ENCODE data around the gene EXOC6. TPM values are rescaled to one million over a fixed set of nuclear protein-coding genes. Genes with fewer than 3 reads are reported as not detected.

Gene EXOC6
- total RNA-seq, 1 experiment from 2014 or later: 12.9 TPM

DNA sequence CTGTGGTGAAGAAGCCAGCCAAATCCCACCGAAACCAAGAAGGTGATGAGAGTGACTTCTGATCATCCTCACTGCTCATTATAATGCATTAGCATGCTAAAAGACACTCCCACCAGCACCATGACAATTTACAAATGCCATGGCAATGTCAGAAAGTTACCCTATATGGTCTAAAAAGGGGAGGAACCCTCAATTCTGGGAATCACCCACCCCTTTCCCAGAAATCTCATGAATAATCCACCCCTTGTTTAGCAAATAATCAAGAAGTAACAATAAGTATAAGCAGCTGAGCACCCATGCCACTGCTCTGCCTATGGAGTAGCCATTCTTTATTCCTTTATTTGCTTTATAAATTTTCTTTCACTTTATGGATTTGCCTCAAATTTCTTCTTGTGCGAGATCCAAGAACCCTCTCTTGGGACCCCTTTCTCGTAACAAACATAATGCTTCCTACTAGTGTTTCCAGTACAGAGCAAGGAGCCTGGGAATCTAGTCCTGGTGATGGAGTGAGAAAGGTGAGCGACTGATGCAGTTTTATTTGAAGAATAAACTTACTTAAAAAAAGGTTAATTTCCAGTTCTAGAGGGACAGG, 18.4 kb upstream of the EXOC6 start:
- intact Hi-C loops (cut with micrococcal nuclease): no loop called here
- BruUV-seq (replicated peaks): no TSS peak
- no peak for TF ChIP-seq RAD21 (IDR thresholded peaks at IDR 0.05; ENCODE audit: low read depth)
- TF ChIP-seq, protein P1, sequence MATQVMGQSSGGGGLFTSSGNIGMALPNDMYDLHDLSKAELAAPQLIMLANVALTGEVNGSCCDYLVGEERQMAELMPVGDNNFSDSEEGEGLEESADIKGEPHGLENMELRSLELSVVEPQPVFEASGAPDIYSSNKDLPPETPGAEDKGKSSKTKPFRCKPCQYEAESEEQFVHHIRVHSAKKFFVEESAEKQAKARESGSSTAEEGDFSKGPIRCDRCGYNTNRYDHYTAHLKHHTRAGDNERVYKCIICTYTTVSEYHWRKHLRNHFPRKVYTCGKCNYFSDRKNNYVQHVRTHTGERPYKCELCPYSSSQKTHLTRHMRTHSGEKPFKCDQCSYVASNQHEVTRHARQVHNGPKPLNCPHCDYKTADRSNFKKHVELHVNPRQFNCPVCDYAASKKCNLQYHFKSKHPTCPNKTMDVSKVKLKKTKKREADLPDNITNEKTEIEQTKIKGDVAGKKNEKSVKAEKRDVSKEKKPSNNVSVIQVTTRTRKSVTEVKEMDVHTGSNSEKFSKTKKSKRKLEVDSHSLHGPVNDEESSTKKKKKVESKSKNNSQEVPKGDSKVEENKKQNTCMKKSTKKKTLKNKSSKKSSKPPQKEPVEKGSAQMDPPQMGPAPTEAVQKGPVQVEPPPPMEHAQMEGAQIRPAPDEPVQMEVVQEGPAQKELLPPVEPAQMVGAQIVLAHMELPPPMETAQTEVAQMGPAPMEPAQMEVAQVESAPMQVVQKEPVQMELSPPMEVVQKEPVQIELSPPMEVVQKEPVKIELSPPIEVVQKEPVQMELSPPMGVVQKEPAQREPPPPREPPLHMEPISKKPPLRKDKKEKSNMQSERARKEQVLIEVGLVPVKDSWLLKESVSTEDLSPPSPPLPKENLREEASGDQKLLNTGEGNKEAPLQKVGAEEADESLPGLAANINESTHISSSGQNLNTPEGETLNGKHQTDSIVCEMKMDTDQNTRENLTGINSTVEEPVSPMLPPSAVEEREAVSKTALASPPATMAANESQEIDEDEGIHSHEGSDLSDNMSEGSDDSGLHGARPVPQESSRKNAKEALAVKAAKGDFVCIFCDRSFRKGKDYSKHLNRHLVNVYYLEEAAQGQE (IDR thresholded peaks at IDR 0.05; ENCODE audit: low read depth): no peak
- TF ChIP-seq, protein P2, sequence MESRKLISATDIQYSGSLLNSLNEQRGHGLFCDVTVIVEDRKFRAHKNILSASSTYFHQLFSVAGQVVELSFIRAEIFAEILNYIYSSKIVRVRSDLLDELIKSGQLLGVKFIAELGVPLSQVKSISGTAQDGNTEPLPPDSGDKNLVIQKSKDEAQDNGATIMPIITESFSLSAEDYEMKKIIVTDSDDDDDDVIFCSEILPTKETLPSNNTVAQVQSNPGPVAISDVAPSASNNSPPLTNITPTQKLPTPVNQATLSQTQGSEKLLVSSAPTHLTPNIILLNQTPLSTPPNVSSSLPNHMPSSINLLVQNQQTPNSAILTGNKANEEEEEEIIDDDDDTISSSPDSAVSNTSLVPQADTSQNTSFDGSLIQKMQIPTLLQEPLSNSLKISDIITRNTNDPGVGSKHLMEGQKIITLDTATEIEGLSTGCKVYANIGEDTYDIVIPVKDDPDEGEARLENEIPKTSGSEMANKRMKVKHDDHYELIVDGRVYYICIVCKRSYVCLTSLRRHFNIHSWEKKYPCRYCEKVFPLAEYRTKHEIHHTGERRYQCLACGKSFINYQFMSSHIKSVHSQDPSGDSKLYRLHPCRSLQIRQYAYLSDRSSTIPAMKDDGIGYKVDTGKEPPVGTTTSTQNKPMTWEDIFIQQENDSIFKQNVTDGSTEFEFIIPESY (IDR thresholded peaks at IDR 0.05; ENCODE audit: extremely low read depth, insufficient replicate concordance, low read length): no peak
- no peak for TF ChIP-seq EZH2 (IDR thresholded peaks at IDR 0.05)
- no peak for TF ChIP-seq CBX3 (IDR thresholded peaks at IDR 0.05; ENCODE audit: low read depth)
- no peak for TF ChIP-seq ELF1 (IDR thresholded peaks at IDR 0.05; ENCODE audit: borderline replicate concordance, low read depth)
- no peak for TF ChIP-seq POLR2AphosphoS5 (IDR thresholded peaks at IDR 0.05; ENCODE audit: low read depth, low read length)
- no peak for TF ChIP-seq SP1 (IDR thresholded peaks at IDR 0.05; ENCODE audit: low read depth)
- TF ChIP-seq ZFX (IDR thresholded peaks at IDR 0.05): no peak
- TF ChIP-seq YY1 (IDR thresholded peaks at IDR 0.05; ENCODE audit: extremely low read depth, insufficient replicate concordance, low read depth, low read length): no peak
- TF ChIP-seq, protein P3, sequence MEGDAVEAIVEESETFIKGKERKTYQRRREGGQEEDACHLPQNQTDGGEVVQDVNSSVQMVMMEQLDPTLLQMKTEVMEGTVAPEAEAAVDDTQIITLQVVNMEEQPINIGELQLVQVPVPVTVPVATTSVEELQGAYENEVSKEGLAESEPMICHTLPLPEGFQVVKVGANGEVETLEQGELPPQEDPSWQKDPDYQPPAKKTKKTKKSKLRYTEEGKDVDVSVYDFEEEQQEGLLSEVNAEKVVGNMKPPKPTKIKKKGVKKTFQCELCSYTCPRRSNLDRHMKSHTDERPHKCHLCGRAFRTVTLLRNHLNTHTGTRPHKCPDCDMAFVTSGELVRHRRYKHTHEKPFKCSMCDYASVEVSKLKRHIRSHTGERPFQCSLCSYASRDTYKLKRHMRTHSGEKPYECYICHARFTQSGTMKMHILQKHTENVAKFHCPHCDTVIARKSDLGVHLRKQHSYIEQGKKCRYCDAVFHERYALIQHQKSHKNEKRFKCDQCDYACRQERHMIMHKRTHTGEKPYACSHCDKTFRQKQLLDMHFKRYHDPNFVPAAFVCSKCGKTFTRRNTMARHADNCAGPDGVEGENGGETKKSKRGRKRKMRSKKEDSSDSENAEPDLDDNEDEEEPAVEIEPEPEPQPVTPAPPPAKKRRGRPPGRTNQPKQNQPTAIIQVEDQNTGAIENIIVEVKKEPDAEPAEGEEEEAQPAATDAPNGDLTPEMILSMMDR (IDR thresholded peaks at IDR 0.05 in 2 of 3, conservative IDR thresholded peaks at IDR 0.05 in 1 of 3; ENCODE audit: borderline replicate concordance in 1 of 3, insufficient read depth in 1 of 3, low read depth in 2 of 3, low read length in 2 of 3): no peak
- TF ChIP-seq JUND (IDR thresholded peaks at IDR 0.05): no peak
- no peak for TF ChIP-seq SIN3A (IDR thresholded peaks at IDR 0.05; ENCODE audit: low read depth)
- no peak for TF ChIP-seq SRF (IDR thresholded peaks at IDR 0.05; ENCODE audit: low read depth)
- TF ChIP-seq EGR1 (IDR thresholded peaks at IDR 0.05; ENCODE audit: low read depth): no peak
- no peak for TF ChIP-seq CEBPB (IDR thresholded peaks at IDR 0.05; ENCODE audit: low read depth)
- TF ChIP-seq, protein P4, sequence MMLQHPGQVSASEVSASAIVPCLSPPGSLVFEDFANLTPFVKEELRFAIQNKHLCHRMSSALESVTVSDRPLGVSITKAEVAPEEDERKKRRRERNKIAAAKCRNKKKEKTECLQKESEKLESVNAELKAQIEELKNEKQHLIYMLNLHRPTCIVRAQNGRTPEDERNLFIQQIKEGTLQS (IDR thresholded peaks at IDR 0.05): no peak
- no peak for TF ChIP-seq MAX (IDR thresholded peaks at IDR 0.05)
- TF ChIP-seq POLR2A (IDR thresholded peaks at IDR 0.05; ENCODE audit: borderline replicate concordance, extremely low read depth, insufficient read depth, insufficient read length): no peak
- no peak for TF ChIP-seq FOSL1 (IDR thresholded peaks at IDR 0.05; ENCODE audit: low read depth)
- no peaks in the 10 kb centered on the region for H3K9me3 ChIP-seq (ENCODE audit: control insufficient read depth in 1 of 2, insufficient read depth in 1 of 2, low read depth in 1 of 2, low read length in 2 of 2)
- no peaks in the 10 kb centered on the region for H3K27me3 ChIP-seq (ENCODE audit: insufficient read depth, low read length)
- no peak for ATAC-seq
- H3K4me3 ChIP-seq (replicated peaks in 1 of 2; ENCODE audit: low read depth in 1 of 2, low read length in 2 of 2): no peak overlapping the region
- DNase-seq (ENCODE audit: low read depth, low spot score): no peak
- H3K79me2 ChIP-seq (ENCODE audit: insufficient read depth, low read length): no peaks in the 10 kb centered on the region
- H3K36me3 ChIP-seq (ENCODE audit: control insufficient read depth in 1 of 2, insufficient read depth in 2 of 2, low read length in 2 of 2): no peaks in the 10 kb centered on the region
- no peaks in the 10 kb centered on the region for H4K20me1 ChIP-seq (ENCODE audit: insufficient read depth)
- POLR2A ChIA-PET: no interaction called here
- no peak overlapping the region for H3K4me2 ChIP-seq (ENCODE audit: low read length)
- H3K9ac ChIP-seq (ENCODE audit: low read length): no peak overlapping the region
- RAD21 ChIA-PET (ENCODE audit: low non-redundant PET in 1 of 2, low total read pairs in 2 of 2, uncharacterized antibody in 2 of 2, unreplicated experiment in 2 of 2): no interaction called here
- no peak overlapping the region for H3K27ac ChIP-seq (ENCODE audit: low read depth, low read length)
- CTCF ChIA-PET: no interaction called here
- H2AFZ ChIP-seq (ENCODE audit: low read depth, low read length, poor library complexity, severe bottlenecking): no peak overlapping the region
- no peaks in the 10 kb centered on the region for H3K4me1 ChIP-seq (ENCODE audit: control insufficient read depth in 1 of 2, insufficient read depth in 2 of 2, low read length in 2 of 2)
- no peaks in the 10 kb centered on the region for H3K9me2 ChIP-seq (ENCODE audit: insufficient read depth)
